Small intestine (tissue), 7 donors: ENCODE results near the gene WWTR1. TPM values are rescaled to one million over a fixed set of nuclear protein-coding genes. Genes with fewer than 3 reads are reported as not detected.

Experiments used
- DNase-seq, 2 donors: peaks; one replicate each; pipeline versions ENCODE4 v3.0.0 to v3.0.0-alpha.2; 2013
- FAIRE-seq: peaks from 2 replicates; lab custom pipeline; 2012; peaks lifted over from hg19 to GRCh38; lab: Jason Lieb, UNC
- H3K27ac ChIP-seq, 3 donors: one replicate each; pipeline ENCODE4 v1.5.1; 2013; ENCODE audit warnings: low read length in 2 of 3, mild to moderate bottlenecking in 2 of 3, control low read depth in 1 of 3, inconsistent platforms in 1 of 3, low read depth in 1 of 3, moderate library complexity in 1 of 3
- H3K27me3 ChIP-seq, 3 donors: one replicate each; pipeline ENCODE4 v1.6.1; 2013; ENCODE audit warnings: low read length in 3 of 3, inconsistent platforms in 1 of 3; ENCODE audit not compliant: control insufficient read depth in 3 of 3, insufficient read depth in 3 of 3
- H3K36me3 ChIP-seq, 3 donors: one replicate each; pipeline ENCODE4 v1.6.1; 2013; ENCODE audit warnings: low read length in 3 of 3, inconsistent platforms in 1 of 3, low read depth in 1 of 3, mild to moderate bottlenecking in 1 of 3, moderate library complexity in 1 of 3; ENCODE audit not compliant: control insufficient read depth in 3 of 3, insufficient read depth in 2 of 3
- H3K4me1 ChIP-seq, 3 donors: one replicate each; pipeline ENCODE4 v1.6.1; 2013; ENCODE audit warnings: low read length in 2 of 3, inconsistent platforms in 1 of 3, low read depth in 1 of 3, mild to moderate bottlenecking in 1 of 3, moderate library complexity in 1 of 3; ENCODE audit not compliant: control insufficient read depth in 3 of 3, insufficient read depth in 2 of 3
- H3K4me3 ChIP-seq, 3 donors: one replicate each; pipeline ENCODE4 v1.5.1; 2013; ENCODE audit warnings: low read length in 3 of 3, control low read depth in 1 of 3, inconsistent platforms in 1 of 3, low read depth in 1 of 3, mild to moderate bottlenecking in 1 of 3, moderate library complexity in 1 of 3
- H3K9me3 ChIP-seq, 2 donors: one replicate each; pipeline ENCODE4 v1.6.1; 2013; ENCODE audit warnings: low read depth in 1 of 2, low read length in 1 of 2; ENCODE audit not compliant: control insufficient read depth in 2 of 2, insufficient read depth in 1 of 2
- WGBS, 3 donors: extraction: QIAGEN DNeasy Blood & Tissue Kit; methylation state at CpG; one replicate each; pipeline ENCODE4 v1.1.7; 2013; 5-methylcytosine and 5-hydroxymethylcytosine counted together
- polyA plus RNA-seq, 4 donors: library from polyadenylated mRNA; stranded (reverse) in 3 of 4; unstranded in 1 of 4; fragments of 200-250 nt in 3 of 4; fragments of 120-200 nt in 1 of 4; gene quantifications; one replicate each; pipeline versions ENCODE4 v1.2.1 to v1.2.3, GENCODE V29; 2013
- donor health status: healthy with polysubstance abuse.
- donor health status: control.
- donor health status: control.
- donor health status: Bipolar disorder and iron deficiency.
- donor health status: healthy.

WWTR1 gene
- polyA plus RNA-seq, 4 donors, result 2.0 to 27.3 (median 15.0) TPM

DNA sequence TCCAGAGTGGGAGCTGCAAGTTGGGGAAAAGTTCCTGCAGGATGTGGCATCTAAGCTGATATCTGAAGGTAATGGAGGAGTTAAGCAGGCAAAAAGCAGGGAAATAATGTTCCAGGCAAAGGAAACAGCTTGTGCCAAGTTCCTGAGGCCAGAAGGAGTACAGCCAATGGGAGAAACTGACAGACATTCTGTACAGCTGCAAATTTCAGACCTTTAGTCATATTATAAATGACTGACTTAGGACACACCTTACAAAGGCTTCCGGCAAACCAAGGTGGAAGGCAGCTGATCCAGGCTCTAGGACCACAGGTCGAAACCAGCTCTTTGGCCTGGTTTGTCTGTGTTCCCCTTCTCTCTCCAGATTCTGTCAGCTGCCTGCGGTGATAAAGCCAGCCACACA lies 9.3 kb downstream of the WWTR1 start:
- FAIRE-seq, result no peak
- no peak overlapping the region for H3K27ac ChIP-seq
- no peaks in the 10 kb centered on the region for H3K27me3 ChIP-seq
- H3K9me3 ChIP-seq, result no peaks in the 10 kb centered on the region
- WGBS, 3 donors, result 29 to 44% (median 43%) methylated on average over 3 of the region's 3 CpGs
- no peaks in the 10 kb centered on the region for H3K4me1 ChIP-seq
- no peaks in the 10 kb centered on the region for H3K36me3 ChIP-seq
- no peak overlapping the region for H3K4me3 ChIP-seq
- DNase-seq, result peak; percentile 48 to 55

DNA sequence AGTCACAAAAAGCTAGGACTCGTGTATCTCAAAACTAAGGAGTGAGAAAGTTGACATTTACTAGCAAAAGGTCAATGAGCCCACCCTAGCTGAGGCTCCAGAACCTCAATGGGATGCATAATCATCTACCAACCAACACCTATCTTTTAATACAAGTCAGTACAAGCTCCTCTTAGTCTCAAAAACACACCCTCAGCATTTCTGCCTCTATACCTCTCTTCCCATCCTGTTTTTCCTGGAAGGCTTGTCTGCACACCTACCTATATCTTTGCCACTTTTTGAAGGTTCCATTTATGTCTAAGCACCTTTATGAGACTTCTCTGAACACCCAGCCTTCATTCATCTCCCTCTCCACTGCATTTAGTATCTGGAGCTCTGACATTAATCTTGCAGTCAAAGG lies 10.0 kb downstream of the WWTR1 start:
- FAIRE-seq (no peak), DNase-seq (no peak)
- 78 to 95% (median 88%) methylated on average over 1 of the region's 1 CpG for WGBS, 3 donors
- H3K9me3 ChIP-seq, result no peaks in the 10 kb centered on the region
- H3K4me3 ChIP-seq, result no peak overlapping the region
- no peak overlapping the region for H3K27ac ChIP-seq
- H3K4me1 ChIP-seq, result no peaks in the 10 kb centered on the region
- H3K36me3 ChIP-seq, result no peaks in the 10 kb centered on the region
- H3K27me3 ChIP-seq, result no peaks in the 10 kb centered on the region

DNA sequence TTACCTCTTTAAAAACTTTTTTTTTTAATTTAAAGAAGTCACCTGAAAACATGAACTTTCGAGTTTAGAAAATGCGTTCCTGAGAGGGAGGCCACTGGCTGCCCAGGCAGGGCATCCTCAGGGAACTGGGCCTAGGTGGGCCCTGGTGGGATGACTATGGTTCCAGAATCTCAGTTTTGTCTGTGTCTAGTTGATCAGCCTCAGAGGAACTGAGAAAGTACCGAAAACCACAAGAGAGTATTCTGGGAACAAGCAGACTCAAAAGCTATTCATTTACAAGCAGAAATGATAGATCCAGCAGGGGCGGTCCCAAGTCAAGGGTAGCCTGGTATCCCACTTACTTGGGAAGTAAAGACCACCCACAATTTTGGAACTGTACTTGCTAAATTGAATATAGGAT lies 10.5 kb downstream of the WWTR1 start:
- WGBS, 3 donors, result 84 to 97% (median 91%) methylated on average over 4 of the region's 4 CpGs
- Histone ChIP-seq H3K36me3 (no peaks in the 10 kb centered on the region), H3K27ac (no peak overlapping the region), H3K27me3 (no peaks in the 10 kb centered on the region), H3K4me3 (no peak overlapping the region), H3K4me1 (no peaks in the 10 kb centered on the region), H3K9me3 (no peaks in the 10 kb centered on the region)
- FAIRE-seq, result no peak
- no peak for DNase-seq

DNA sequence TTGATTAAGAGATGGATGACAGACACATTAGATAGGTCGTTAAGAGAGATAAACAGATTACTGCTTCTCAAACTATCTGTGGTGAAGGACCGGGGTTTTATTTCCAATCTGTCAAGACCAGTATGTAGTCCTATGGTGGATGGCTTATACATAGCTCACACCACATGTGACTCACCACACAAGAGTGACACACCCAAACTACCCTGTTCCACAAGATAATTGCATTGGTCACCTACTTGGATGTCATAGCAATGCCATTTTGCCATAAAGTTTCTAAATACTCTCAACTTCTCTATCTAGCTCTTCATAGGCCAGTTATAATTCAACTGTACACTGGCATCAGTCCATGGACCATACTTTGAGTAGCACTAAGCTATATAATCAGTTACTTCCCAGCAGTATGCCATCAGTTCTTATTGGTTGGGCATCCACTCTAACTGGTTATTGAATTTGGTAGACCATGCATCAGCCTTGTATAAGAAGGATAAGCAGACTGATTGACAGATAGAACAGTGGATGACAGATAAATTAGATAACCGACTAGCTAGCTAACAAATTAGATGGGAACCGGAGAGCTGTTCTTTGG lies 11.6 kb downstream of the WWTR1 start:
- 82 to 91% (median 85%) methylated on average over 4 of the region's 4 CpGs for WGBS, 3 donors
- DNase-seq, result peak in 1 of 2 donors; percentile 13
- no peak for FAIRE-seq
- Histone ChIP-seq H3K27ac (no peak overlapping the region), H3K27me3 (no peaks in the 10 kb centered on the region), H3K4me1 (no peaks in the 10 kb centered on the region), H3K9me3 (no peaks in the 10 kb centered on the region), H3K36me3 (no peaks in the 10 kb centered on the region), H3K4me3 (no peak overlapping the region)

DNA sequence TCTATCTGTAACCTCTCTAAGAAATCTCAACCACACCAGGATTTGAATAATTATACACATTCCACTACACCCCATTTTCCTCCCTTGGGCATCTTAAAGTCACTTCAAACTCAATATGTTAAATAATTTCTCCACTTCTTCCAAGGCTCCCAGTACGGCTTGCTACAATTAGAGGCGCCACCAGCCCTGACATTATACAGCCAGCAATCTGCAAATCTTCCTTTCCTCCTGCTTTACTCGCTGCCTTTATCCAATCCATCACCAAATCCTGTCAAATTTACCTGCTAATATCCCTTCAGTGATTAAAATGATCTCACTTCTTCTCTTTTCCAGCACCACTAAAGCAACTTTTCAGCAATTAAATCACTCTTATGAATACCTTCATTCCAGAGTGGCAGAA lies 13.9 kb downstream of the WWTR1 start:
- FAIRE-seq (no peak), DNase-seq (no peak)
- no peaks in the 10 kb centered on the region for H3K36me3 ChIP-seq
- H3K9me3 ChIP-seq, result no peaks in the 10 kb centered on the region
- H3K27me3 ChIP-seq, result no peaks in the 10 kb centered on the region
- 74 to 83% (median 79%) methylated on average over 3 of the region's 3 CpGs for WGBS, 3 donors
- H3K4me1 ChIP-seq, result no peaks in the 10 kb centered on the region
- H3K4me3 ChIP-seq, result no peak overlapping the region
- no peak overlapping the region for H3K27ac ChIP-seq

DNA sequence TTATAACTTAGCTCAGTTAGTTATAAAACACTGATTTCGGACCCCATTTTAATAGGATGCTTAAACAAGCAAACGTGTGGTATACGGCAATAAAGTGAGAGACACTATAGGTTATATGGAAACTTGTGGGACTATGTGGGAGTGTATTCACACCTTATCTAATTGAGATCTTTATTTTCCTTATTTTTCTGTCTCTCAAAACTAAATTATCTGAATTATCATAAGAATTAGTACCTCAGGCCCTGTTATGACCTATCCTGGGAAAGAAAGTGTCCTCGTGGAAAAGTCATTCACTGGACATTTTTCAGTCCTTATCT lies 14.4 kb downstream of the WWTR1 start:
- DNase-seq (no peak), FAIRE-seq (no peak)
- no peaks in the 10 kb centered on the region for H3K4me1 ChIP-seq
- no peaks in the 10 kb centered on the region for H3K27me3 ChIP-seq
- WGBS, 3 donors, result 13 to 55% (median 44%) methylated on average over 4 of the region's 4 CpGs
- H3K27ac ChIP-seq, result peak overlapping the region in 1 of 3 donors; percentile 20
- H3K9me3 ChIP-seq, result no peaks in the 10 kb centered on the region
- no peak overlapping the region for H3K4me3 ChIP-seq
- no peaks in the 10 kb centered on the region for H3K36me3 ChIP-seq

DNA sequence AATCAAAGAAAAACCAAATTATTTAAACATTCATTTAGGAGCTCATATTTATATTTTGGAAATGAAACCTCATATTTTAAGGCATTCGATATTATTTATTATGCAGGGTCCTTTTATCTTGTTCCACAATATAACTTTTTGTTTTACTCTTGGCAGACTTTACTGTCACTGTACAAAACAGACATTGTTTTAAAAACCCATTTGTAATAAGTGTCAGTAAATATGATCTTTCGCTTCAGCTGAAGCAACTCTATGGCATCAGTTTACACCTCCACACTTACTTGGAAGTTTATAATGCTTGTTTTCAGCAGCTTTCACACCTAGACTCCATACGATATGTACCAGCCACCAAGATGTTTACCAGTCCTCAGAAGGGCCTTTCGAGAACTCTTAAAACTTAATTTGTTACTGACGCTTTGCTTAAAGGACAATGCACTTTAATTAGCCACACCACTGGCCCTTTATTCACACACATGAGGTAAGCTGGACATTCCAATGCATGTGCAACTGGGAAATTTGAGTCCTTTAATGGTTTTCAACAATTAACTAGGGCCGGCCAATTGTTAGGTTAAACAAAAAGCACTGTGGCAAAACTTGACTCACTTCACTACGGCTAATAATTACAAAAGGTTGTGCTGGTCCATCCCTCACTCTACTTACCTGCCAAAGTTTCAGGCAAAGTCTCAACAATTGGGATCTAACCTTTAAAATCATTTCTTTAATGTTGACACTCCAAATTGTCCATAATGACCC lies 16.7 kb downstream of the WWTR1 start:
- no peak overlapping the region for H3K4me3 ChIP-seq
- no peaks in the 10 kb centered on the region for H3K36me3 ChIP-seq
- FAIRE-seq, result no peak
- DNase-seq, result no peak
- WGBS, 3 donors, result 70 to 84% (median 82%) methylated on average over 7 of the region's 7 CpGs
- H3K9me3 ChIP-seq, result no peaks in the 10 kb centered on the region
- H3K4me1 ChIP-seq, result no peaks in the 10 kb centered on the region
- no peak overlapping the region for H3K27ac ChIP-seq
- no peaks in the 10 kb centered on the region for H3K27me3 ChIP-seq

DNA sequence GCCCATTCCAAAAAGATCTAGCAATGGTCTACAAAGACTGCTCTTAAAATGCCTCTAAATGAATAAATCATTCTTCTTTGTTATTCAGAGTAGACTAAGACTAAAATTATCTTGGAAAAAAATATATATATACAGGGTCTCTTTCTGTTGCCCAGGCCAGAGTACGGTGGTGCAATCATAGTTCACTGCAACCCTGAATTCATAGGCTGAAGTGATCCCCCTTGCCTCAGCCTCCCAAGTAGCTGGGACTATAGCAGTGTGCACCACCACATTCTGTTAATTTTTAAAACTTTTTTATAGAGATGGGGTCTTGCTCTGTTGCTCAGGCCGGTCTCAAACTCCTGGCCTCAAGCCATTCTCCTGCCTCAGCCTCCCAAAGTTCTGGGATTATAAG lies 18.7 kb downstream of the WWTR1 start:
- Histone ChIP-seq H3K27me3 (peaks cover 0 to 3% (median 0%) of the 10 kb centered on the region in 3 donors), H3K9me3 (no peaks in the 10 kb centered on the region), H3K4me1 (no peaks in the 10 kb centered on the region), H3K4me3 (no peak overlapping the region), H3K27ac (no peak overlapping the region), H3K36me3 (no peaks in the 10 kb centered on the region)
- 79 to 93% (median 90%) methylated on average over 2 of the region's 2 CpGs for WGBS, 3 donors
- DNase-seq (no peak), FAIRE-seq (no peak)
